GM21723 (cell line): ENCODE measurements around the gene GREB1.

ENCODE experiments used
- ATAC-seq: cut with Tn5 transposase; IDR thresholded peaks from one replicate; pipeline ENCODE4 v1.9.1; 2021; ENCODE audit warnings: mild to moderate bottlenecking, moderate library complexity; ENCODE audit not compliant: unreplicated experiment

The GREB1 gene

GRCh38 chr2:11559066-11559785 lies 25.4 kb downstream of the GREB1 start:
- ATAC-seq: no peak

- no peak for ATAC-seq
Measured at GRCh38 chr2:11559786-11560155, 25.9 kb downstream of the GREB1 start.

- no peak for ATAC-seq
Measured at GRCh38 chr2:11560806-11561205, 27.0 kb downstream of the GREB1 start.

GRCh38 chr2:11562011-11562410 lies 28.2 kb downstream of the GREB1 start:
- ATAC-seq: no peak

GRCh38 chr2:11562476-11562875 lies 28.6 kb downstream of the GREB1 start:
- no peak for ATAC-seq

- ATAC-seq: no peak
Measured at GRCh38 chr2:11563784-11564666, 30.2 kb downstream of the GREB1 start.

GRCh38 chr2:11564816-11565567 lies 31.1 kb downstream of the GREB1 start:
- no peak for ATAC-seq

GRCh38 chr2:11566383-11566782 lies 32.5 kb downstream of the GREB1 start:
- no peak for ATAC-seq

GRCh38 chr2:11567631-11568031 lies 33.8 kb downstream of the GREB1 start:
- ATAC-seq: no peak

- ATAC-seq: no peak
Measured at GRCh38 chr2:11568436-11568835, 34.6 kb downstream of the GREB1 start.

GRCh38 chr2:11569636-11570035 lies 35.8 kb downstream of the GREB1 start:
- no peak for ATAC-seq

- no peak for ATAC-seq
Measured at GRCh38 chr2:11571170-11571569, 37.3 kb downstream of the GREB1 start.

GRCh38 chr2:11572996-11573395 lies 39.2 kb downstream of the GREB1 start:
- no peak for ATAC-seq

GRCh38 chr2:11573418-11574175 lies 39.8 kb downstream of the GREB1 start:
- ATAC-seq: no peak

- ATAC-seq: no peak
Measured at GRCh38 chr2:11574176-11575046, 40.6 kb downstream of the GREB1 start.

GRCh38 chr2:11576398-11576797 lies 42.6 kb downstream of the GREB1 start:
- ATAC-seq: no peak

GRCh38 chr2:11577101-11577883 lies 43.4 kb downstream of the GREB1 start:
- no peak for ATAC-seq

- no peak for ATAC-seq
Measured at GRCh38 chr2:11578081-11578948, 44.5 kb downstream of the GREB1 start.
